K562 (cell line): ENCODE measurements around the gene ELF1. TPM values are rescaled to one million over a fixed set of nuclear protein-coding genes. Genes with fewer than 3 reads are reported as not detected.

Experiments used
- ATAC-seq: fragments of 200-7000 bp; cut with Tn5 transposase; 3 replicates; pipeline ENCODE4 v1.9.1; 2020; ENCODE audit warnings: moderate library complexity
- BruUV-seq: library from RNA; stranded (reverse); fragments of 400-500 nt; replicated peaks from 2 replicates; lab custom pipeline; 2021; lab: Mats Ljungman, UMichigan
- CTCF ChIA-PET: fragments of 300-600 bp; formaldehyde crosslinking; extraction: SDS; loops from one replicate; lab custom pipeline; 2021; ENCODE audit warnings: low intra/inter-chr PET ratio; lab: Yijun Ruan, JAX
- POLR2A ChIA-PET: fragments of 300-600, 350-650 bp; sonication (Branson Sonifier 250); formaldehyde crosslinking; extraction: SDS; loops from one replicate; lab custom pipeline; 2021; ENCODE audit warnings: antibody characterized with exemption, inconsistent platforms; lab: Yijun Ruan, JAX
- DNase-seq, 4 experiments: peaks; one replicate each; pipeline versions ENCODE4 v3.0.0 to v3.0.0-alpha.2; 2011 to 2018; ENCODE audit warnings: low spot score in 3 of 4, mixed read lengths in 3 of 4; ENCODE audit errors: extremely low read depth in 1 of 4
- FAIRE-seq: peaks from 2 replicates; lab custom pipeline; 2011; peaks lifted over from hg19 to GRCh38; lab: Jason Lieb, UNC
- H2AFZ ChIP-seq: 2 replicates; pipeline ENCODE4 v1.6.0; 2011; ENCODE audit warnings: low read depth, low read length, control low read depth, inconsistent platforms
- H3K27ac ChIP-seq: fragments of 200-600 bp; 3 replicates; pipeline ENCODE4 v1.8.0; 2011; ENCODE audit warnings: low read depth, mild to moderate bottlenecking, control low read depth, inconsistent platforms, low read length, moderate library complexity, mixed read lengths; ENCODE audit errors: extremely low read depth
- H3K27me3 ChIP-seq, 2 experiments: fragments of 300-600 bp in 1 of 2; 2 replicates in 1 of 2; 3 replicates in 1 of 2; pipeline versions ENCODE4 v1.6.0 to v1.8.0; 2011; ENCODE audit warnings: inconsistent platforms in 2 of 2, low read length in 2 of 2, mild to moderate bottlenecking in 1 of 2, mixed read lengths in 1 of 2, moderate library complexity in 1 of 2; ENCODE audit not compliant: control insufficient read depth in 2 of 2, insufficient read depth in 2 of 2
- H3K36me3 ChIP-seq: fragments of 300-600 bp; 3 replicates; pipeline ENCODE4 v1.8.0; 2011; ENCODE audit warnings: mild to moderate bottlenecking, low read length, inconsistent platforms; ENCODE audit not compliant: control insufficient read depth, insufficient read depth
- H3K4me1 ChIP-seq, 2 experiments: fragments of 200-600 bp in 1 of 2; replicated peaks in 1 of 2; 2 replicates in 1 of 2; 3 replicates in 1 of 2; pipeline versions ENCODE4 v1.5.1 to v1.8.0; 2011; ENCODE audit warnings: inconsistent platforms in 2 of 2, low read length in 2 of 2, mild to moderate bottlenecking in 1 of 2, mixed read lengths in 1 of 2, moderate library complexity in 1 of 2; ENCODE audit not compliant: control insufficient read depth in 2 of 2, insufficient read depth in 2 of 2
- H3K4me2 ChIP-seq: 2 replicates; pipeline ENCODE4 v1.6.1; 2011; ENCODE audit warnings: low read length, control low read depth, inconsistent platforms, mixed read lengths; ENCODE audit not compliant: insufficient read depth
- H3K4me3 ChIP-seq: fragments of 200-600 bp; sonication (generic), shearing (Covaris generic); 2 replicates; pipeline ENCODE4 v1.5.1; 2016; ENCODE audit warnings: control low read depth, inconsistent platforms
- H3K79me2 ChIP-seq: fragments of 200-600 bp; 3 replicates; pipeline ENCODE4 v1.8.0; 2011; ENCODE audit warnings: low read length, inconsistent platforms; ENCODE audit not compliant: control insufficient read depth, insufficient read depth
- H3K9ac ChIP-seq, 2 experiments: 2 replicates each; pipeline versions ENCODE4 v1.6.0 to v1.6.1; 2011; ENCODE audit warnings: low read depth in 2 of 2, low read length in 2 of 2, control low read depth in 1 of 2, inconsistent platforms in 1 of 2, mild to moderate bottlenecking in 1 of 2, mixed read lengths in 1 of 2; ENCODE audit not compliant: insufficient read depth in 1 of 2
- H3K9me1 ChIP-seq: one replicate; pipeline ENCODE4 v1.6.0; 2011; ENCODE audit warnings: inconsistent platforms, mild to moderate bottlenecking, low read length, moderate library complexity; ENCODE audit not compliant: control insufficient read depth, insufficient read depth
- H3K9me3 ChIP-seq: replicated peaks from 2 replicates; pipeline ENCODE4 v1.5.1; 2011; ENCODE audit warnings: low read depth, low read length, inconsistent platforms; ENCODE audit not compliant: control insufficient read depth, insufficient read depth
- H4K20me1 ChIP-seq: replicated peaks from 2 replicates; pipeline ENCODE4 v1.6.1; 2011; ENCODE audit warnings: low read length, inconsistent platforms, mixed read lengths; ENCODE audit not compliant: control insufficient read depth, insufficient read depth
- HSF4 ChIP-seq: fragments of 250-450 bp; sonication (Bioruptor Pico); IDR thresholded peaks from 2 replicates; pipeline ENCODE4 v2.1.2; 2022; ENCODE audit warnings: mild to moderate bottlenecking, moderate library complexity, borderline replicate concordance
- KAT2B ChIP-seq: IDR thresholded peaks from one replicate; pipeline ENCODE4 v1.6.1; 2012; ENCODE audit warnings: low read depth, mild to moderate bottlenecking, control low read depth, inconsistent platforms, low read length, moderate library complexity
- KLF10 ChIP-seq: fragments of 250-450 bp; sonication (Bioruptor Pico); IDR thresholded peaks from 2 replicates; pipeline ENCODE4 v1.6.1; 2021; ENCODE audit warnings: matching md5 sums
- NFXL1 ChIP-seq: fragments of 450-650 bp; formaldehyde crosslinking; IDR thresholded peaks from 2 replicates; pipeline ENCODE4 v1.4.0; 2021; ENCODE audit warnings: mild to moderate bottlenecking
- TEAD1 ChIP-seq, 2 experiments: fragments of 450-650 bp in 1 of 2; sonication (generic) in 1 of 2; formaldehyde crosslinking; IDR thresholded peaks; 2 replicates each; pipeline versions ENCODE4 v1.4.0 to v1.8.0; 2020 to 2022; ENCODE audit warnings: mild to moderate bottlenecking in 2 of 2, missing genetic modification reagents in 1 of 2
- WGBS: fragments of 100-300 bp; shearing (Covaris generic); methylation state at CpG from one replicate; pipeline ENCODE4 v1.1.6; 2016; ENCODE audit warnings: low coverage, mixed read lengths; ENCODE audit not compliant: insufficient coverage; ENCODE audit errors: missing lambda C conversion rate; 5-methylcytosine and 5-hydroxymethylcytosine counted together
- in situ Hi-C: fragments of 300-500 bp; cut with MboI; formaldehyde crosslinking; loops from 4 replicates; pipeline ENCODE4 v1.15.0; 2018; ENCODE audit warnings: inconsistent platforms, mixed read lengths
- intact Hi-C: fragments of 100-400 bp; cut with micrococcal nuclease; formaldehyde crosslinking; loops from 2 replicates; pipeline ENCODE4 v1.14.2; 2022
- polyA plus RNA-seq, 8 experiments: library from polyadenylated mRNA; depleted of rRNA in 4 of 8; stranded (reverse) in 5 of 8; unstranded in 3 of 8; fragments of >200 nt; fragmentation: Nextera tagmentation in 2 of 8; fragmentation: Illumina TruSeq in 1 of 8; extraction: Ambion mirVana in 2 of 8; extraction: Trizol in 1 of 8; gene quantifications; 2 replicates each; pipeline versions ENCODE4 v1.2.1 to v1.2.3, GENCODE V29; 2011 to 2014; ENCODE audit warnings: inconsistent platforms in 1 of 8, missing spikeins in 1 of 8
- total RNA-seq, 7 experiments: library from RNA; depleted of rRNA in 6 of 7; stranded (reverse); fragments of >200 nt in 6 of 7; fragmentation: Illumina TruSeq in 2 of 7; extraction: Trizol in 2 of 7; gene quantifications; 2 replicates each; pipeline versions ENCODE4 v1.2.1 to v1.2.3, GENCODE V29; 2011 to 2021; ENCODE audit warnings: low replicate concordance in 1 of 7
- TF ChIP-seq, protein P1 (sequence below): fragments of 450-650 bp; formaldehyde crosslinking; IDR thresholded peaks from 2 replicates; pipeline ENCODE4 v1.4.0; 2022; ENCODE audit warnings: missing genetic modification characterization

The ELF1 gene
- total and polyA plus RNA-seq, 9 of the 15 experiments (the other 6 are each of a cell fraction or from before 2014, with no cell fraction given): 24.7 to 54.4 (median 33.4) TPM

GRCh38 chr13:40987606-40988280 lies 31.4 kb downstream of the ELF1 start:
- ChIA-PET POLR2A (no interaction called here), CTCF (no interaction called here)
- WGBS: 95% methylated on average over 2 of the region's 2 CpGs
- in situ Hi-C loops: no loop called here
- no peak overlapping the region for H3K27ac ChIP-seq
- no peaks in the 10 kb centered on the region for H3K9me3 ChIP-seq
- no TSS peak for BruUV-seq
- H3K4me2 ChIP-seq: no peak overlapping the region
- TF ChIP-seq NFXL1: no peak
- TF ChIP-seq, protein P1, sequence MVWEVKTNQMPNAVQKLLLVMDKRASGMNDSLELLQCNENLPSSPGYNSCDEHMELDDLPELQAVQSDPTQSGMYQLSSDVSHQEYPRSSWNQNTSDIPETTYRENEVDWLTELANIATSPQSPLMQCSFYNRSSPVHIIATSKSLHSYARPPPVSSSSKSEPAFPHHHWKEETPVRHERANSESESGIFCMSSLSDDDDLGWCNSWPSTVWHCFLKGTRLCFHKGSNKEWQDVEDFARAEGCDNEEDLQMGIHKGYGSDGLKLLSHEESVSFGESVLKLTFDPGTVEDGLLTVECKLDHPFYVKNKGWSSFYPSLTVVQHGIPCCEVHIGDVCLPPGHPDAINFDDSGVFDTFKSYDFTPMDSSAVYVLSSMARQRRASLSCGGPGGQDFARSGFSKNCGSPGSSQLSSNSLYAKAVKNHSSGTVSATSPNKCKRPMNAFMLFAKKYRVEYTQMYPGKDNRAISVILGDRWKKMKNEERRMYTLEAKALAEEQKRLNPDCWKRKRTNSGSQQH (CRISPR knock-in tag): no peak
- TF ChIP-seq KLF10 (CRISPR knock-in tag): no peak
- TF ChIP-seq HSF4 (CRISPR knock-in tag): no peak
- no peak for TF ChIP-seq KAT2B
- no peak for TF ChIP-seq TEAD1 (CRISPR knock-in tag; IDR thresholded peaks at IDR 0.05)
- no peak overlapping the region for H2AFZ ChIP-seq
- DNase-seq (no peak), ATAC-seq (no peak), FAIRE-seq (no peak)
- intact Hi-C loops: no loop called here
- H3K27me3 ChIP-seq: no peaks in the 10 kb centered on the region
- H3K9ac ChIP-seq: no peak overlapping the region
- H3K79me2 ChIP-seq: peaks cover 98% of the 10 kb centered on the region
- H3K36me3 ChIP-seq: peaks cover 3% of the 10 kb centered on the region; the same call in 1 of the 3 replicates
- no peak overlapping the region for H3K4me3 ChIP-seq
- peaks cover 0 to 16% of the 10 kb centered on the region in 2 experiments; a peak in 1 of 5 replicates for H3K4me1 ChIP-seq
- H4K20me1 ChIP-seq: no peaks in the 10 kb centered on the region
- H3K9me1 ChIP-seq: no peaks in the 10 kb centered on the region
